Measurements from ENCODE around the gene SDCCAG8.

SDCCAG8 gene

DNA sequence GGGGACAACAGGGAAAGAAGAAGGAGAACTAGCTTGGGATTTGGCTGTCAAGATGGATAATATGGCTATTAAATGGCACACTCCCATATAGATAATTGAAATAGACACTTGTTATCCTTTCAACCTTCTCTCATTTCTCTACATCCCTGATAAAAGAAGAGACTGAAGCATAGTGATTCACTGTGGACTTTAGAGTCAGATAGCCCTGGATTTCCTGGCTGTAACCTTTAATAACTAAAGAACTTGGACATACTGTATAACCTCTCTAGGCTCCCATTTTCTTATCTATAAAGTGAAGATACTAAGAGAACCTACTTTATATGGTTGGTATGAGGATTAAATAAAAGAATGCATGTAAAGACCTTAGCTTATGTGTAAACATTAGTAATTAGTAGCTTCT is 152.6 kb downstream of the SDCCAG8 start:
- DNase-seq: no peak
- TF ChIP-seq, protein P1, sequence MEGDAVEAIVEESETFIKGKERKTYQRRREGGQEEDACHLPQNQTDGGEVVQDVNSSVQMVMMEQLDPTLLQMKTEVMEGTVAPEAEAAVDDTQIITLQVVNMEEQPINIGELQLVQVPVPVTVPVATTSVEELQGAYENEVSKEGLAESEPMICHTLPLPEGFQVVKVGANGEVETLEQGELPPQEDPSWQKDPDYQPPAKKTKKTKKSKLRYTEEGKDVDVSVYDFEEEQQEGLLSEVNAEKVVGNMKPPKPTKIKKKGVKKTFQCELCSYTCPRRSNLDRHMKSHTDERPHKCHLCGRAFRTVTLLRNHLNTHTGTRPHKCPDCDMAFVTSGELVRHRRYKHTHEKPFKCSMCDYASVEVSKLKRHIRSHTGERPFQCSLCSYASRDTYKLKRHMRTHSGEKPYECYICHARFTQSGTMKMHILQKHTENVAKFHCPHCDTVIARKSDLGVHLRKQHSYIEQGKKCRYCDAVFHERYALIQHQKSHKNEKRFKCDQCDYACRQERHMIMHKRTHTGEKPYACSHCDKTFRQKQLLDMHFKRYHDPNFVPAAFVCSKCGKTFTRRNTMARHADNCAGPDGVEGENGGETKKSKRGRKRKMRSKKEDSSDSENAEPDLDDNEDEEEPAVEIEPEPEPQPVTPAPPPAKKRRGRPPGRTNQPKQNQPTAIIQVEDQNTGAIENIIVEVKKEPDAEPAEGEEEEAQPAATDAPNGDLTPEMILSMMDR (IDR thresholded peaks at IDR 0.05; ENCODE audit: low read depth, low read length): no peak
- Histone ChIP-seq H3K4me3 (ENCODE audit: low read depth, low read length) (no peak overlapping the region), H3K4me1 (peaks cover under 1% of the 10 kb centered on the region; the same call in 1 of the 2 replicates), H3K27me3 (no peaks in the 10 kb centered on the region), H3K9me3 (no peaks in the 10 kb centered on the region), H3K36me3 (no peaks in the 10 kb centered on the region)

DNA sequence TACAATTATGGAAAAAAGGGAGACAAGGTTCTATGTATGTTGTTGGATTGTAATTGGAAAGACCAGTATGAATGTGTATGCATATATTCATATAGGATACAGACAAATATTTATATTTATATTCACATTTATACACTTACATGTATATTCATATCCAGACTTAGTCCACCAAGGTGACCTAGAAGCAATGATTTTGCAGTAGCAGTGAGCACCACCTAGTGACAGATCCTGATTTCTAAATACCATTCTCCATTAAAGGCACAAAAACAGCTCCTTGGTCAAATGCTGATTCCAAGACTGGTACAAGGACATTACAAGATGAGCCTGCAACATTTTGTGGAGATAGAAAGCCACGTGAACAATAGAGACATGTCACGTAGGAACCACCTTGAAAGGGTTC is 153.4 kb downstream of the SDCCAG8 start:
- no peak overlapping the region for H3K4me3 ChIP-seq (ENCODE audit: low read depth, low read length)
- H3K27me3 ChIP-seq: no peaks in the 10 kb centered on the region
- no peak for DNase-seq
- H3K4me1 ChIP-seq: no peaks in the 10 kb centered on the region
- TF ChIP-seq, protein P1 (IDR thresholded peaks at IDR 0.05; ENCODE audit: low read depth, low read length): peak; percentile 71
- no peaks in the 10 kb centered on the region for H3K36me3 ChIP-seq
- H3K9me3 ChIP-seq: no peaks in the 10 kb centered on the region

DNA sequence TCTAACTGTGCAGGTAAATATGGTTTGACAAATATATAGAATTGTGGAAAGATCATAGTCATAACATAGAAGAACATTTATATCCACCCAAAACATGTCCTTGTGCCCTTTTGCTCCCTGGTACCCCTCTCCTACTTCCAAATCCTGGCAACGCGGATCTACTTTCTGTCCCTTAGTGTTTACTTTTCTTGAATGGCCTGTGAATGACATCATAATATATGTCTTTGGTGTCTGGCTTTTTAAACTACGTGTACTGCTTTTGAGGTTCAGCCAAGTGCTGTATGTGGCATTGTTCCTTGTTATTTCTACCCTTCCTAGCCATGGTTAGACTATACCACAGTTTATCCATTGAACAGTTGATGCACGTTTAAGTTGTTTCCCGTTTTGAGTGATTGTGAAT is 155.6 kb downstream of the SDCCAG8 start:
- Histone ChIP-seq H3K4me1 (no peaks in the 10 kb centered on the region), H3K36me3 (no peaks in the 10 kb centered on the region), H3K9me3 (no peaks in the 10 kb centered on the region), H3K27me3 (no peaks in the 10 kb centered on the region), H3K4me3 (ENCODE audit: low read depth, low read length) (no peak overlapping the region)
- TF ChIP-seq, protein P1 (IDR thresholded peaks at IDR 0.05; ENCODE audit: low read depth, low read length): no peak
- no peak for DNase-seq

DNA sequence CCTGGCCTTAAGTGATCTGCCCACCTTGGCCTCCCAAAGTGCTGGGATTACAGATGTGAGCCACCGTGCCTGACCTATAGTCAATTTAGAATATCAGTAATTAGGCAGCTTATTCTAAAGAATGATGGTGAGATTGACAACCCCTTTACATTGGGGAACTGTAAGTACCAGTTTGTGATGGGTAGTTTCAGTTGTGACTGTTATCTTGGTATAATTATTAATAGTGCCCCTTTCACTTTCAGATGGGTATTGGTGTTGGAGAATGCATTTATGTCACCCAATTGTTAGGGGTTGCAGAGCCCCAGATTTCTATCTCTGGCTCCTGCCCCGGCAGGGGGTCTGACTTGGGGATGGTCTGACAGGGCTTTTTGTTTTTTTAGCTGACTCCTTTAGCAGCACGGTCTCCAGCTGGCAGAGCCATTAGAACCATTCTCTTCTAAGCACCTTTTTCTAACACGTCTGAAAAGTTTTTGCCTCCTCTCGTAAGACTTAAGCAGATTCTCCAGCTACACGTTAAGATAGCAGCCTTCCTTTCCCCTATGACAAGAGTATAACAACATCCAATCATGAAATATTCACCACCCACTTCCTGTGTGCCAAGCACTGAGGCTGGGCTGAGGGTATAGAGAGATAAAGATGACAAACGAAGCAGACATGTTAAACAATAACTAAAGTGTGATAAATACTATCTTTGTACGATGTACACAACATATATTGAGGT is 157.8 kb downstream of the SDCCAG8 start:
- H3K36me3 ChIP-seq: no peaks in the 10 kb centered on the region
- no peaks in the 10 kb centered on the region for H3K9me3 ChIP-seq
- TF ChIP-seq, protein P1 (IDR thresholded peaks at IDR 0.05; ENCODE audit: low read depth, low read length): no peak
- H3K4me3 ChIP-seq (ENCODE audit: low read depth, low read length): no peak overlapping the region
- H3K4me1 ChIP-seq: no peaks in the 10 kb centered on the region
- H3K27me3 ChIP-seq: no peaks in the 10 kb centered on the region
- DNase-seq: no peak

DNA sequence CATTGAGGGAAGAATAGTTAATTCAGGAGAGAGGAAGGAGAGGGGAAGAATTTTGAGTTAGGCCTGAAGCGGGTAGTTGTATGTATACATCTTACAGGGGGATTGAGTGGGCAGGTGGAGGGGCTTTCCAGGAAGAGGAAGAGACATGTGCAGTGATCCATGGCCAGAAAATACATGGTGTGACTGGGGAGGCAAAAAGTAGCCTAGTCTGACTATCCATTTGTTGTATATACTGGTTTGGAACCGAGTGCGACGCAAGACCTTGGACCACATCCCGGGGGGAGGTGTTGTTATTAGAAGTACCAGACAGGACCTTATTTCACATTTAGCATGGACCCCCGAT is 158.3 kb downstream of the SDCCAG8 start:
- Histone ChIP-seq H3K4me1 (no peaks in the 10 kb centered on the region), H3K27me3 (no peaks in the 10 kb centered on the region), H3K4me3 (ENCODE audit: low read depth, low read length) (no peak overlapping the region), H3K36me3 (no peaks in the 10 kb centered on the region), H3K9me3 (no peaks in the 10 kb centered on the region)
- no peak for DNase-seq
- TF ChIP-seq, protein P1 (IDR thresholded peaks at IDR 0.05; ENCODE audit: low read depth, low read length): no peak

DNA sequence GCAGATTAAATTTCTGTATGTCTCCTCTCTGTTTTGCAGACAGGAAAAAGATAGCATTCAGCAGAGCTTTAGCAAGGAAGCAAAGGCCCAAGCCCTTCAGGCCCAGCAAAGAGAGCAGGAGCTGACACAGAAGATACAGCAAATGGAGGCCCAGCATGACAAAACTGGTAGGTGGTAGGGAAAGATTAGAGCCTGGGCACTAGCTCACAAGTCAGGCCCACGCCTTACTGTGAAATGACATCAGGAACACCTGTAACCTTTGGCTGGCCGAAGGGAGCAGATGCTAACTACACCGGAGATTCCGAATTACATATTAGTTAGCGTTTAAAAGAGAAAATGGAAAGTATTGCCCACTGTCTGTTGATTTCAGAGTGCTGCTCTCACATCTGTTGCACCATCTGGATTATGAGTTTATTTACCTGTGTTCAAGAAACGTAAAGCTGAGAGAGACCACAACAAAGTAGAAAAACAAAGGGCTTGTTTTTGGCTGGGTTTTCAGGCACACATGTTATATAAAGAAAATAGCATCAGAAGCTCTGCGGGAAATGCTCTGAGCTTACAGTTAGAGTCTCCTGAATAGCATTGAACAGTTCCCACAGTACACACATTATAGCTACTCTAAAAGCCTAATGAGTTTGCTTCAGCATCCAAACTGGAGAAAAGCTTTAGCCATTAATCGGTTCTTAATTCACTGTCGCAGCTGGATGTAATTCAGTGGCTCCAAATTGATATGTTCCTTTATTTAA is 160.0 kb downstream of the SDCCAG8 start:
- H3K4me1 ChIP-seq: no peaks in the 10 kb centered on the region
- TF ChIP-seq, protein P1 (IDR thresholded peaks at IDR 0.05; ENCODE audit: low read depth, low read length): no peak
- H3K9me3 ChIP-seq: no peaks in the 10 kb centered on the region
- no peaks in the 10 kb centered on the region for H3K36me3 ChIP-seq
- DNase-seq: no peak
- H3K27me3 ChIP-seq: no peaks in the 10 kb centered on the region
- H3K4me3 ChIP-seq (ENCODE audit: low read depth, low read length): no peak overlapping the region

All from BE2C (cell line).